ENCODE measurements around the gene EIF1B. TPM values are rescaled to one million over a fixed set of nuclear protein-coding genes. Genes with fewer than 3 reads are reported as not detected.

Gene EIF1B
- polyA plus RNA-seq, 1 experiment: 18.6 TPM

DNA sequence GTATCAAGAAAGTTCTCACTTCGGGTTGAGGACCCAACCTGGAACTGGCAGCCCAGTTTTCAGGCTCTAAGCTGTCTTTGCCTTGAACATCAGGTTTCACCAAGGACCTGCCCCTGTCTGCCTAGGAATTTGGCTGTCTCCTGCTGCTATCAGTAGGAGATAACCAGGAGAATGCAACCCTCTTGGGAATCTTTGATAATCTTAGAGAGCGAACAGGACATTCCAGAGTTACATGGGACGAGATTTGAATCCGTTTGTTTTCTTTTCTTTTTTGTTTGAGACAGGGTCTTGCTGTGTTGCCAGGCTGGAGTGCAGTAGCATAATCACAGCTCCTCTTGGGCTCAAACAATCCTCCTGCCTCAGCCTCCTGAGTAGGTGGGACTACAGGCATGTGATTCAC, 18.0 kb upstream of the EIF1B start:
- no peaks in the 10 kb centered on the region for H3K27me3 ChIP-seq (ENCODE audit: control insufficient read depth, insufficient read depth, low read length)
- POLR2A ChIA-PET: no interaction called here
- TF ChIP-seq, protein P1, sequence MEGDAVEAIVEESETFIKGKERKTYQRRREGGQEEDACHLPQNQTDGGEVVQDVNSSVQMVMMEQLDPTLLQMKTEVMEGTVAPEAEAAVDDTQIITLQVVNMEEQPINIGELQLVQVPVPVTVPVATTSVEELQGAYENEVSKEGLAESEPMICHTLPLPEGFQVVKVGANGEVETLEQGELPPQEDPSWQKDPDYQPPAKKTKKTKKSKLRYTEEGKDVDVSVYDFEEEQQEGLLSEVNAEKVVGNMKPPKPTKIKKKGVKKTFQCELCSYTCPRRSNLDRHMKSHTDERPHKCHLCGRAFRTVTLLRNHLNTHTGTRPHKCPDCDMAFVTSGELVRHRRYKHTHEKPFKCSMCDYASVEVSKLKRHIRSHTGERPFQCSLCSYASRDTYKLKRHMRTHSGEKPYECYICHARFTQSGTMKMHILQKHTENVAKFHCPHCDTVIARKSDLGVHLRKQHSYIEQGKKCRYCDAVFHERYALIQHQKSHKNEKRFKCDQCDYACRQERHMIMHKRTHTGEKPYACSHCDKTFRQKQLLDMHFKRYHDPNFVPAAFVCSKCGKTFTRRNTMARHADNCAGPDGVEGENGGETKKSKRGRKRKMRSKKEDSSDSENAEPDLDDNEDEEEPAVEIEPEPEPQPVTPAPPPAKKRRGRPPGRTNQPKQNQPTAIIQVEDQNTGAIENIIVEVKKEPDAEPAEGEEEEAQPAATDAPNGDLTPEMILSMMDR (IDR thresholded peaks at IDR 0.05; ENCODE audit: insufficient read depth, low read depth, low read length): no peak
- H3K4me3 ChIP-seq (ENCODE audit: low read depth, low read length): no peak overlapping the region
- H3K36me3 ChIP-seq (ENCODE audit: control insufficient read depth, insufficient read depth, low read length): no peaks in the 10 kb centered on the region
- DNase-seq (ENCODE audit: low read depth): no peak
- CTCF ChIA-PET: no interaction called here

DNA sequence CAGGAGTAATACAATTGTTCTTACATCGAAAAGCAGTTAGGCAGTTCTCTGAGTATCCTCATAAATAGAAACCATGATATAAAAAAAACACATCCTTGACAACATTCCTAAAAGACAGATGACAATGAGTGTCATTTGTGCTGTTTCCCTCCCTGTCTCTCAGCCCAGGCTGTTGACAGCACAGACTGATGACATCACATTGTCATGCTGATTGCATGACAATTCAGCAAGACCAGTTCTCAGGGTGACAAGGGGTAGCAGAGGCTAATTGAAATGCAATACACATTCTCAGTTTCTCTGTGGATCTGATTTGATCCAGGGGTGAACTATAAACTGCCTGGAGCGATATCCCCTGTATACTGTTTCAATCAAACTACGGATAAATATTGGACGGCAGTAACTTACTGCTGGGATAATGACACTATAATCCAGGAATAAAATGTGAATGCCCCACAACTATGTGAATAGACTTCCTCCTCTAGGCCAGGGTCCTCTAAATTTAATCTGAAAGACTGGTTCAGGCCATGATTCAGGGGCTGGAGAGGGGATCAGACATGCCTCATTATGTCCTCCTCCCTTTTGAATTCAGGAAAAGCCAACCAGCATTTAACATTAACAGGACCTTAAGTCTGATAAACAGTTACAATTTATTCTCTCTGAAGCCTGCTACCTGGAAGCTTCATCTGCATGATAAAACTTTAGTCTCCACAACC, 16.7 kb upstream of the EIF1B start:
- no peak for DNase-seq (ENCODE audit: low read depth)
- H3K27me3 ChIP-seq (ENCODE audit: control insufficient read depth, insufficient read depth, low read length): no peaks in the 10 kb centered on the region
- H3K4me3 ChIP-seq (ENCODE audit: low read depth, low read length): no peak overlapping the region
- ChIA-PET POLR2A (no interaction called here), CTCF (no interaction called here)
- TF ChIP-seq, protein P1 (IDR thresholded peaks at IDR 0.05; ENCODE audit: insufficient read depth, low read depth, low read length): no peak
- no peaks in the 10 kb centered on the region for H3K36me3 ChIP-seq (ENCODE audit: control insufficient read depth, insufficient read depth, low read length)

DNA sequence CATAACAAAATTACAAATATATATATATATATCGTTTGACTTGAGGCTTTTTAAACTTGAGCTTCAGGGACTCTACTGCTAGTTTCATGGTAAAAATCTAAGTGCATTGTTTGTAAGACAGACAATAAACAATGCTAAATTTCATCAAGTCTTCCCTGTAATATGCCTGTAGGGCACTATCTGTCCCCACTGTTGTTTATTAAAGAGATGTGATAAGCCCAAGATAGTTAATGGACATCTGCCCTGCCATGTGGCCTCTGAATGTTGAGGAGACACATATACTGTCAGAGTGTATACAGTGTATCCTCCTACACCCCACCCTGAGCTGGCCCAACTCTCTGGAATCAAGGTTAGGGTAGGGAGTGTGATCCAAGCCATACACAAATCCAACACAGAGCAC, 15.1 kb upstream of the EIF1B start:
- Histone ChIP-seq H3K36me3 (ENCODE audit: control insufficient read depth, insufficient read depth, low read length) (no peaks in the 10 kb centered on the region), H3K4me3 (ENCODE audit: low read depth, low read length) (no peak overlapping the region), H3K27me3 (ENCODE audit: control insufficient read depth, insufficient read depth, low read length) (no peaks in the 10 kb centered on the region)
- TF ChIP-seq, protein P1 (IDR thresholded peaks at IDR 0.05; ENCODE audit: insufficient read depth, low read depth, low read length): no peak
- POLR2A ChIA-PET: no interaction called here
- CTCF ChIA-PET: interaction anchor here (1.0 to 1.6 kb wide), 3 partner anchors 10 to 18 kb away, joined by 3 to 6 read pairs (median 3); no protein-coding TSS in a partner anchor
- DNase-seq (ENCODE audit: low read depth): no peak

DNA sequence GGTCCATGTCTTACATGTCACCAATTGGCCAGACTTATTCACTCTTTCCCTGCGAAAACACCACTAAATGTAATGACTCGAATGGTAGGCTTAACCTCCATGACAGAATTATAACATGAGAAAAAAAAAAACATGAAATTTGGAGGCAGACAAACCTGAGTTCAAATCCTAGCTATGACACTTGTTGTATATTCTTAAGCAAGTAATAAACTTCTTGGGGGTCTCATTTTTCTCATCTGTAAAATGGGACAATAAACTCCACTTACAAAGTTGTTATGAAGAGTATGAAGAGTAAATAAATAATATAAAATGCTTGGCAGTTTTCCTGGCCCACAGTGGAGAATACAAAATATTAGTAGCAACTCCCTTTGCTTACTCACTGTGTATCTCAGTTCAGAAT, 11.4 kb upstream of the EIF1B start:
- Histone ChIP-seq H3K36me3 (ENCODE audit: control insufficient read depth, insufficient read depth, low read length) (no peaks in the 10 kb centered on the region), H3K4me3 (ENCODE audit: low read depth, low read length) (no peak overlapping the region), H3K27me3 (ENCODE audit: control insufficient read depth, insufficient read depth, low read length) (no peaks in the 10 kb centered on the region)
- CTCF ChIA-PET: no interaction called here
- POLR2A ChIA-PET: no interaction called here
- no peak for DNase-seq (ENCODE audit: low read depth)
- TF ChIP-seq, protein P1 (IDR thresholded peaks at IDR 0.05; ENCODE audit: insufficient read depth, low read depth, low read length): no peak

DNA sequence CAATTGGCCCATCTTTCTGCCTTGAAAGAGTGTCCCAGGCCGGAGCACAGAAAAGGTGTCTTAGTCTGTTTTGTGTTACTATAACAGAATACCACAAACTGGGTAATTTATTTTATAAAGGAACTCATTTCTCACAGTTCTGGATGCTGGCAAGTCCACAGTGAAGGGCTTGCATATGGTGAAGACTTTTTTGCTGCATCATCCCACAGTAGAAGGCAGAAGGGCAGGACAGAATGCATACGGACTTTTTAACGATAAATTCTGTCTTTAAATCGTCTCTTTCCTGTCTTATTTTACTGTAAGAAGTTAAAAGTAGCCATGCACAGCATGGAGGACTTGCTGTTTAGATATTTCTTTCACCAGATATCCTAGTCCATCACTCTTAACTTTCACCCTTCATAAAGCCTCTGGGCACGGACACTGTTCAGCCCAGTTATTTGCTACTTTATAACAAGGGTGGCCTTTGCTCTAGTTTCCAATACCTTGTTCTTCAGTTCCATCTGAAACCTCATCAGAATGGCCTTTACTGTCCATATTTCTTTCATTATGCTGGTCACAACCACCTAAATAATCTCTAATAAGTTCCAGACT, 10.3 kb upstream of the EIF1B start:
- TF ChIP-seq, protein P1 (IDR thresholded peaks at IDR 0.05; ENCODE audit: insufficient read depth, low read depth, low read length): no peak
- Histone ChIP-seq H3K27me3 (ENCODE audit: control insufficient read depth, insufficient read depth, low read length) (no peaks in the 10 kb centered on the region), H3K4me3 (ENCODE audit: low read depth, low read length) (no peak overlapping the region), H3K36me3 (ENCODE audit: control insufficient read depth, insufficient read depth, low read length) (no peaks in the 10 kb centered on the region)
- no peak for DNase-seq (ENCODE audit: low read depth)
- POLR2A ChIA-PET: no interaction called here
- CTCF ChIA-PET: interaction anchor here (0.8 to 1.9 kb wide), 2 partner anchors 10 to 19 kb away, joined by 3 to 11 read pairs; partner anchors contain the start of gene EIF1B

Data from BJ (cell line).